PC-9 (cell line): ENCODE results near the gene CD55. TPM values are rescaled to one million over a fixed set of nuclear protein-coding genes. Genes with fewer than 3 reads are reported as not detected.

Source experiments
- BruUV-seq: library from RNA; stranded (reverse); fragments of 400-500 nt; replicated peaks from 2 replicates; lab custom pipeline; 2021; lab: Mats Ljungman, UMichigan
- CTCF ChIA-PET: fragments of 300-600 bp; sonication (Branson Sonifier 250); formaldehyde crosslinking; loops from one replicate; lab custom pipeline; 2022; ENCODE audit warnings: antibody characterized with exemption; lab: Charles Lee
- POLR2A ChIA-PET: fragments of 300-600 bp; sonication (Branson Sonifier 250); formaldehyde crosslinking; loops from one replicate; lab custom pipeline; 2022; ENCODE audit warnings: antibody characterized with exemption; ENCODE audit not compliant: unreplicated experiment; lab: Charles Lee
- DNase-seq, 2 experiments: peaks; one replicate each; pipeline versions ENCODE4 v3.0.0 to v3.0.0-alpha.2; 2015 to 2022; ENCODE audit warnings: mixed read lengths in 1 of 2
- H2AFZ ChIP-seq: fragments of 200-600 bp; sonication (generic); 2 replicates; pipeline ENCODE4 v1.8.1; 2017; ENCODE audit warnings: antibody characterized with exemption
- H3F3A ChIP-seq: fragments of 200-600 bp; sonication (generic); 2 replicates; pipeline ENCODE4 v1.8.1; 2017; ENCODE audit warnings: antibody characterized with exemption, mild to moderate bottlenecking, low read depth; ENCODE audit not compliant: insufficient read depth
- H3K27ac ChIP-seq: fragments of 200-600 bp; sonication (generic); 2 replicates; pipeline ENCODE4 v1.6.1; 2016; ENCODE audit warnings: mixed run types
- H3K27me3 ChIP-seq: fragments of 200-600 bp; sonication (generic); 2 replicates; pipeline ENCODE4 v1.6.1; 2016; ENCODE audit warnings: low read depth, mixed run types; ENCODE audit not compliant: insufficient read depth
- H3K36me3 ChIP-seq: fragments of 200-600 bp; sonication (generic); 2 replicates; pipeline ENCODE4 v1.6.1; 2016; ENCODE audit warnings: low read depth, mixed run types
- H3K4me1 ChIP-seq: fragments of 200-600 bp; sonication (generic); replicated peaks from 2 replicates; pipeline ENCODE4 v1.6.1; 2016; ENCODE audit warnings: mixed run types; ENCODE audit not compliant: insufficient read depth
- H3K4me2 ChIP-seq: fragments of 200-600 bp; sonication (generic); 2 replicates; pipeline ENCODE4 v1.6.1; 2017; ENCODE audit warnings: mixed run types
- H3K4me3 ChIP-seq: fragments of 200-600 bp; sonication (generic); 2 replicates; pipeline ENCODE4 v1.6.1; 2016; ENCODE audit warnings: mixed run types
- H3K79me2 ChIP-seq: fragments of 200-600 bp; sonication (generic); 2 replicates; pipeline ENCODE4 v1.6.1; 2017; ENCODE audit warnings: low read depth, mixed run types
- H3K9me2 ChIP-seq: fragments of 200-600 bp; sonication (generic); 2 replicates; pipeline ENCODE4 v1.8.1; 2017; ENCODE audit warnings: mild to moderate bottlenecking; ENCODE audit not compliant: insufficient read depth
- H3K9me3 ChIP-seq: fragments of 200-600 bp; sonication (generic); 2 replicates; pipeline ENCODE4 v1.8.1; 2016; ENCODE audit warnings: low read depth; ENCODE audit not compliant: insufficient read depth
- H4K20me1 ChIP-seq: fragments of 200-600 bp; sonication (generic); 2 replicates; pipeline ENCODE4 v1.8.1; 2017; ENCODE audit not compliant: insufficient read depth
- EZH2 ChIP-seq: fragments of 200-600 bp; sonication (generic); IDR thresholded peaks from 2 replicates; pipeline ENCODE4 v1.8.0; 2017; ENCODE audit warnings: antibody characterized with exemption, low read depth
- intact Hi-C: fragments of 100-400 bp; cut with micrococcal nuclease; formaldehyde crosslinking; loops from one replicate; pipeline ENCODE4 v1.10.0; 2022; ENCODE audit not compliant: unreplicated experiment
- total RNA-seq: library from RNA; stranded (reverse); gene quantifications from 2 replicates; pipeline ENCODE4 v1.2.3, GENCODE V29; 2021
- TF ChIP-seq, protein P1 (sequence below): fragments of 200-600 bp; sonication (generic); conservative IDR thresholded peaks from 2 replicates; pipeline ENCODE4 v1.6.1; 2017; ENCODE audit warnings: mixed run types, antibody characterized with exemption, mild to moderate bottlenecking, moderate library complexity

Gene CD55
- total RNA-seq, 1 experiment from 2014 or later, result 45.9 TPM

DNA sequence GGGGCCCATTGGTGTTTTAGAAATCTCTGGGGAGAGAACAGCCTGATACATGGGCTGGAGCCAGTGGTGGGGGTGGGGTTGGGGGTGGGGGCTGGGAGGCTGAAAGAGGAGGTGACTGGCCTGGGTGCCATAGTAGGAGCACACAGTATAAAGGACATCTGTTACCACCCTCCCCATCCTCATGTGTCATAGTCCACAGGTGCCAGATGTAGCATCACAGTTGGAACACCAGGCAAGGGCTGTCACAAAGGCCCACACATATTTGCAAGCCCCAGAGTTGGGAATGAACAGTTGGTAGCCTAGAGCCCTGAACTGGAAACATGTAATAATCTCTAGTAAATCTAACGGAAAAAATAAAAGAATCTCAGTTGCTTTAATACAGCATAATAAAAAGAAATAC is 77.5 kb downstream of the CD55 start:
- H3K4me2 ChIP-seq, result no peak overlapping the region
- DNase-seq, result no peak
- peaks cover 4% of the 10 kb centered on the region for H3K4me1 ChIP-seq
- H3K27me3 ChIP-seq, result no peaks in the 10 kb centered on the region
- no peaks in the 10 kb centered on the region for H3F3A ChIP-seq
- H3K9me2 ChIP-seq, result no peaks in the 10 kb centered on the region
- H4K20me1 ChIP-seq, result no peaks in the 10 kb centered on the region
- TF ChIP-seq EZH2, result no peak
- TF ChIP-seq, protein P1, sequence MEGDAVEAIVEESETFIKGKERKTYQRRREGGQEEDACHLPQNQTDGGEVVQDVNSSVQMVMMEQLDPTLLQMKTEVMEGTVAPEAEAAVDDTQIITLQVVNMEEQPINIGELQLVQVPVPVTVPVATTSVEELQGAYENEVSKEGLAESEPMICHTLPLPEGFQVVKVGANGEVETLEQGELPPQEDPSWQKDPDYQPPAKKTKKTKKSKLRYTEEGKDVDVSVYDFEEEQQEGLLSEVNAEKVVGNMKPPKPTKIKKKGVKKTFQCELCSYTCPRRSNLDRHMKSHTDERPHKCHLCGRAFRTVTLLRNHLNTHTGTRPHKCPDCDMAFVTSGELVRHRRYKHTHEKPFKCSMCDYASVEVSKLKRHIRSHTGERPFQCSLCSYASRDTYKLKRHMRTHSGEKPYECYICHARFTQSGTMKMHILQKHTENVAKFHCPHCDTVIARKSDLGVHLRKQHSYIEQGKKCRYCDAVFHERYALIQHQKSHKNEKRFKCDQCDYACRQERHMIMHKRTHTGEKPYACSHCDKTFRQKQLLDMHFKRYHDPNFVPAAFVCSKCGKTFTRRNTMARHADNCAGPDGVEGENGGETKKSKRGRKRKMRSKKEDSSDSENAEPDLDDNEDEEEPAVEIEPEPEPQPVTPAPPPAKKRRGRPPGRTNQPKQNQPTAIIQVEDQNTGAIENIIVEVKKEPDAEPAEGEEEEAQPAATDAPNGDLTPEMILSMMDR, result no peak
- H2AFZ ChIP-seq, result no peak overlapping the region
- no peak overlapping the region for H3K27ac ChIP-seq
- no peaks in the 10 kb centered on the region for H3K36me3 ChIP-seq
- intact Hi-C loops, result no loop called here
- H3K9me3 ChIP-seq, result peaks cover 4% of the 10 kb centered on the region; the same call in 1 of the 2 replicates
- POLR2A ChIA-PET, result interaction anchor here (0.7 kb wide), 2 partner anchors 47 to 55 kb away, joined by 3 to 6 read pairs; partner anchors contain the start of gene CR2
- no TSS peak for BruUV-seq
- H3K4me3 ChIP-seq, result no peak overlapping the region
- CTCF ChIA-PET, result no interaction called here
- H3K79me2 ChIP-seq, result no peaks in the 10 kb centered on the region

DNA sequence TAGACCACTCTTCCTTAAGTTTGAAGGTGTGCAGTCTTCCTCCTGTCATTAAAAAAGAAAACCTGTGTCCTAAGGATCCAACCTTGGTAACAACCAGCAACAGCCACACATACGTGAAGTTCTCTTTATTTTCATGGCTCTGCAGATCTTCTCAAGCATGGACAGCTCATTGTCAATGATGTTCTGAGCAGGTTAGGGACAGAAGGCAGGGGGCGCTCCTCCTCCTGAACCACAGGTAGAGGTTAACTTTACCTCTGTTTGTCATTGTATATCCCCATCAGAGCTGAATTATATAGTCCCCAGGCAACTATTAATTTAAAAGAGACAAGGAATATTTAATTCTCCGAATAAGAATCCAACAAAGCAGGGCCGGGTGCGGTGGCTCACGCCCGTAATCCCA is 80.1 kb downstream of the CD55 start:
- Histone ChIP-seq H3K79me2 (no peaks in the 10 kb centered on the region), H3K27me3 (no peaks in the 10 kb centered on the region), H2AFZ (no peak overlapping the region), H3K27ac (no peak overlapping the region), H3K4me3 (no peak overlapping the region), H3F3A (no peaks in the 10 kb centered on the region), H3K4me1 (no peaks in the 10 kb centered on the region), H4K20me1 (no peaks in the 10 kb centered on the region), H3K36me3 (no peaks in the 10 kb centered on the region), H3K9me3 (no peaks in the 10 kb centered on the region), H3K9me2 (no peaks in the 10 kb centered on the region), H3K4me2 (no peak overlapping the region)
- BruUV-seq, result no TSS peak
- POLR2A ChIA-PET, result no interaction called here
- TF ChIP-seq, protein P1, result no peak
- TF ChIP-seq EZH2, result no peak
- intact Hi-C loops, result no loop called here
- CTCF ChIA-PET, result no interaction called here
- no peak for DNase-seq

DNA sequence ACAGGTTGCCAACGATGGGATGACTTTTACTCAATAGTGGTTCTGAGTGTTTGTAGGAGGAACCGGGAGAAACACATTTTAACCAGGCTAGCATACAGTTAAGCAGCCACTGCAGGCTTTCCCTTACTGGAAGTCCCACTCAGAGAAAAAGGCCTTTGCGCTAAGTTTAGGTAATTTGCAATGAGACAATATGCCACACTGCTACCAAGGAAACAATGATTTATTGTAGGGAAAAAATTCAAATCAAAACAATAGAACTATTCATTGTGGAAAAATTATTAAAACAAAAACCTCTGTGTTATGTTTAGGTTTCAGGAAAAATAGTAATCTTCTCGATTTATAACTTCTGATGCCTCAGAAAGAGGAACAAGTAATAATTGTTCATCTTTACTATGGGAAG is 81.3 kb downstream of the CD55 start:
- no peak overlapping the region for H3K4me3 ChIP-seq
- H3K9me3 ChIP-seq, result no peaks in the 10 kb centered on the region
- no TSS peak for BruUV-seq
- H3K4me1 ChIP-seq, result peaks cover 4% of the 10 kb centered on the region
- no peaks in the 10 kb centered on the region for H3K36me3 ChIP-seq
- H3K27ac ChIP-seq, result no peak overlapping the region
- H2AFZ ChIP-seq, result no peak overlapping the region
- H3K9me2 ChIP-seq, result no peaks in the 10 kb centered on the region
- peaks cover 4% of the 10 kb centered on the region; the same call in 1 of the 2 replicates for H3F3A ChIP-seq
- H3K4me2 ChIP-seq, result no peak overlapping the region
- no peaks in the 10 kb centered on the region for H4K20me1 ChIP-seq
- intact Hi-C loops, result no loop called here
- POLR2A ChIA-PET, result no interaction called here
- CTCF ChIA-PET, result no interaction called here
- H3K79me2 ChIP-seq, result no peaks in the 10 kb centered on the region
- DNase-seq, result no peak
- no peak for TF ChIP-seq EZH2
- TF ChIP-seq, protein P1, result no peak
- no peaks in the 10 kb centered on the region for H3K27me3 ChIP-seq
